GM12878 (cell line): ENCODE results near the gene CNNM2. TPM values are rescaled to one million over a fixed set of nuclear protein-coding genes. Genes with fewer than 3 reads are reported as not detected.

Source experiments
- ATAC-seq: fragments of 200-7000 bp; cut with Tn5 transposase; 3 replicates; pipeline ENCODE4 v1.9.1; 2020; ENCODE audit warnings: mild to moderate bottlenecking, moderate library complexity
- BruUV-seq: library from RNA; stranded (reverse); fragments of 400-500 nt; replicated peaks from 2 replicates; lab custom pipeline; 2021; lab: Mats Ljungman, UMichigan
- CTCF ChIA-PET: fragments of 300-600 bp; sonication (Branson Sonifier 250); formaldehyde crosslinking; extraction: SDS; loops from one replicate; lab custom pipeline; 2021; ENCODE audit warnings: inconsistent platforms; lab: Yijun Ruan, JAX
- POLR2A ChIA-PET: fragments of 350-600 bp; formaldehyde crosslinking; extraction: SDS; loops from one replicate; lab custom pipeline; 2021; ENCODE audit warnings: inconsistent platforms; lab: Charles Lee
- RAD21 ChIA-PET: fragments of 300-600 bp; sonication (Branson Sonifier 250); formaldehyde crosslinking; loops from one replicate; lab custom pipeline; 2023; ENCODE audit warnings: antibody characterized with exemption; ENCODE audit not compliant: unreplicated experiment; lab: Charles Lee
- SMC1A ChIA-PET: fragments of 300-600 bp; sonication (Branson Sonifier 250); formaldehyde crosslinking; loops from one replicate; lab custom pipeline; 2023; ENCODE audit not compliant: unreplicated experiment, uncharacterized antibody; lab: Charles Lee
- DNase-seq: peaks from one replicate; pipeline ENCODE4 v3.0.0-alpha.2; 2011; ENCODE audit warnings: low read depth, low spot score
- FAIRE-seq: peaks from 3 replicates; lab custom pipeline; 2011; peaks lifted over from hg19 to GRCh38; lab: Jason Lieb, UNC
- H2AFZ ChIP-seq: 2 replicates; pipeline ENCODE4 v1.6.0; 2011; ENCODE audit warnings: low read depth, low read length, control low read depth; ENCODE audit not compliant: control insufficient read depth
- H3K27ac ChIP-seq: 2 replicates; pipeline ENCODE4 v1.5.1; 2011; ENCODE audit warnings: control low read depth; ENCODE audit not compliant: control insufficient read depth, insufficient read depth
- H3K27me3 ChIP-seq, 2 experiments: replicated peaks in 1 of 2; 2 replicates each; pipeline versions ENCODE4 v1.6.0 to v1.6.1; 2011; ENCODE audit warnings: low read length in 1 of 2; ENCODE audit not compliant: control insufficient read depth in 2 of 2, insufficient read depth in 2 of 2
- H3K36me3 ChIP-seq, 2 experiments: 2 replicates each; pipeline ENCODE4 v1.5.1; 2011; ENCODE audit warnings: low read length in 1 of 2; ENCODE audit not compliant: control insufficient read depth in 2 of 2, insufficient read depth in 2 of 2
- H3K4me1 ChIP-seq: 2 replicates; pipeline ENCODE4 v1.6.1; 2011; ENCODE audit warnings: mild to moderate bottlenecking, low read length, moderate library complexity, mixed read lengths; ENCODE audit not compliant: control insufficient read depth, insufficient read depth
- H3K4me2 ChIP-seq: 2 replicates; pipeline ENCODE4 v1.6.0; 2011; ENCODE audit warnings: control low read depth; ENCODE audit not compliant: control insufficient read depth, insufficient read depth
- H3K4me3 ChIP-seq: fragments of 200-600 bp; sonication (generic); 2 replicates; pipeline ENCODE4 v1.5.1; 2016
- H3K79me2 ChIP-seq: 2 replicates; pipeline ENCODE4 v1.6.0; 2011; ENCODE audit warnings: low read length; ENCODE audit not compliant: control insufficient read depth, insufficient read depth
- H3K9ac ChIP-seq: 2 replicates; pipeline ENCODE4 v1.8.0; 2011; ENCODE audit warnings: low read length, control low read depth, mixed read lengths; ENCODE audit not compliant: control insufficient read depth, insufficient read depth
- H3K9me3 ChIP-seq: replicated peaks from 3 replicates; pipeline ENCODE4 v1.5.1; 2011; ENCODE audit warnings: mild to moderate bottlenecking, low read length; ENCODE audit not compliant: control insufficient read depth, insufficient read depth
- H4K20me1 ChIP-seq: 2 replicates; pipeline ENCODE4 v1.6.0; 2011; ENCODE audit not compliant: control insufficient read depth, insufficient read depth
- CHD4 ChIP-seq: fragments of 200-600 bp; sonication (generic); IDR thresholded peaks from 2 replicates; pipeline ENCODE4 v1.6.1; 2016; ENCODE audit warnings: mild to moderate bottlenecking
- HDAC6 ChIP-seq: fragments of 200-600 bp; sonication (generic); IDR thresholded peaks from one replicate; pipeline ENCODE4 v1.8.0; 2017; ENCODE audit warnings: antibody characterized with exemption; ENCODE audit not compliant: unreplicated experiment
- MTA2 ChIP-seq: fragments of 450-650 bp; IDR thresholded peaks from 2 replicates; pipeline ENCODE4 v1.6.1; 2016; ENCODE audit warnings: low read depth, mild to moderate bottlenecking, moderate library complexity
- NR2C2 ChIP-seq: IDR thresholded peaks from 2 replicates; pipeline ENCODE4 v1.6.1; 2011; ENCODE audit warnings: borderline replicate concordance, low read depth; ENCODE audit not compliant: control insufficient read depth, insufficient read length
- RAD21 ChIP-seq: IDR thresholded peaks from 2 replicates; pipeline ENCODE4 v1.6.1; 2011; ENCODE audit warnings: mild to moderate bottlenecking, low read depth, low read length, moderate library complexity; ENCODE audit not compliant: insufficient read depth
- RCOR1 ChIP-seq: conservative IDR thresholded peaks from 2 replicates; pipeline ENCODE4 v1.6.1; 2012; ENCODE audit warnings: low read depth, low read length, improper control_type of control experiment
- TARDBP ChIP-seq: IDR thresholded peaks from 2 replicates; pipeline ENCODE4 v1.6.1; 2016; ENCODE audit warnings: borderline replicate concordance
- WGBS: methylation state at CpG from one replicate; pipeline ENCODE4 v1.1.6; 2016; ENCODE audit warnings: low lambda C conversion rate; ENCODE audit not compliant: insufficient replicate concordance, insufficient coverage; ENCODE audit errors: missing lambda C conversion rate; 5-methylcytosine and 5-hydroxymethylcytosine counted together
- in situ Hi-C: fragments of 300-500 bp; cut with MboI; formaldehyde crosslinking; loops from 9 replicates; pipeline ENCODE4 v1.14.3; 2018; ENCODE audit warnings: mixed read lengths
- intact Hi-C: fragments of 100-400 bp; cut with micrococcal nuclease; formaldehyde crosslinking; loops from one replicate; pipeline ENCODE4 v1.14.2; 2022; ENCODE audit not compliant: unreplicated experiment
- polyA plus RNA-seq, 11 experiments: library from polyadenylated mRNA; depleted of rRNA in 4 of 11; unstranded in 6 of 11; stranded (reverse) in 5 of 11; fragments of >200 nt; fragmentation: Nextera tagmentation in 4 of 11; fragmentation: Illumina TruSeq in 1 of 11; extraction: Ambion mirVana in 4 of 11; extraction: Trizol in 1 of 11; gene quantifications; 1 replicate in 1 of 11; 2 replicates in 10 of 11; pipeline versions ENCODE4 v1.2.1 to v1.2.3, GENCODE V29; 2011 to 2016; ENCODE audit warnings: inconsistent platforms in 2 of 11, missing spikeins in 2 of 11, low read depth in 1 of 11
- total RNA-seq, 4 experiments: library from RNA; depleted of rRNA in 3 of 4; stranded (reverse); fragments of >200 nt in 3 of 4; fragmentation: Illumina TruSeq in 1 of 4; extraction: Trizol in 1 of 4; gene quantifications; 2 replicates each; pipeline versions ENCODE4 v1.2.1 to v1.2.3, GENCODE V29; 2013 to 2021
- TF ChIP-seq, protein P1 (sequence below): IDR thresholded peaks from 2 replicates; pipeline ENCODE4 v1.6.1; 2011; ENCODE audit warnings: borderline replicate concordance, low read depth, mild to moderate bottlenecking, moderate library complexity, low read length; ENCODE audit not compliant: insufficient read depth, poor library complexity, severe bottlenecking

CNNM2 gene
- total and polyA plus RNA-seq, 10 of the 15 experiments (the other 5 are each of a cell fraction or from before 2014, with no cell fraction given), result 0.18 to 7.3 (median 2.5) TPM

- H3K79me2 ChIP-seq, result no peaks in the 10 kb centered on the region
- in situ Hi-C loops, result no loop called here
- no peak for DNase-seq
- no peak for ATAC-seq
- H3K4me3 ChIP-seq, result no peak overlapping the region
- CTCF ChIA-PET, result interaction anchor here (0.9 kb wide), 1 partner anchor 284 kb away, joined by 3 read pairs; no protein-coding TSS in a partner anchor
- H4K20me1 ChIP-seq, result no peaks in the 10 kb centered on the region
- H2AFZ ChIP-seq, result no peak overlapping the region
- H3K36me3 ChIP-seq, result no peaks in the 10 kb centered on the region
- H3K4me1 ChIP-seq, result no peaks in the 10 kb centered on the region
- no peak overlapping the region for H3K9ac ChIP-seq
- H3K27ac ChIP-seq, result no peak overlapping the region
- WGBS, result 97% methylated on average over 5 of the region's 5 CpGs
- H3K27me3 ChIP-seq, result no peaks in the 10 kb centered on the region
- no peak overlapping the region for H3K4me2 ChIP-seq
- TF ChIP-seq MTA2 (no peak), TARDBP (no peak), NR2C2 (no peak), HDAC6 (no peak), RCOR1 (no peak), RAD21 (no peak), CHD4 (no peak)
- TF ChIP-seq, protein P1, sequence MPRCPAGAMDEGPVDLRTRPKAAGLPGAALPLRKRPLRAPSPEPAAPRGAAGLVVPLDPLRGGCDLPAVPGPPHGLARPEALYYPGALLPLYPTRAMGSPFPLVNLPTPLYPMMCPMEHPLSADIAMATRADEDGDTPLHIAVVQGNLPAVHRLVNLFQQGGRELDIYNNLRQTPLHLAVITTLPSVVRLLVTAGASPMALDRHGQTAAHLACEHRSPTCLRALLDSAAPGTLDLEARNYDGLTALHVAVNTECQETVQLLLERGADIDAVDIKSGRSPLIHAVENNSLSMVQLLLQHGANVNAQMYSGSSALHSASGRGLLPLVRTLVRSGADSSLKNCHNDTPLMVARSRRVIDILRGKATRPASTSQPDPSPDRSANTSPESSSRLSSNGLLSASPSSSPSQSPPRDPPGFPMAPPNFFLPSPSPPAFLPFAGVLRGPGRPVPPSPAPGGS, result no peak
- POLR2A ChIA-PET, result interaction anchor here (1.0 kb wide), 1 partner anchor 9 kb away, joined by 4 read pairs; no protein-coding TSS in a partner anchor
- no TSS peak for BruUV-seq
- RAD21 ChIA-PET, result no interaction called here
- SMC1A ChIA-PET, result interaction anchor here (0.7 kb wide), 1 partner anchor 14 kb away, joined by 3 read pairs; no protein-coding TSS in a partner anchor
- intact Hi-C loops, result no loop called here
- no peak for FAIRE-seq
- no peaks in the 10 kb centered on the region for H3K9me3 ChIP-seq
Measured at GRCh38 chr10:102960157-102960556, 42.1 kb downstream of the CNNM2 start.
